Stimulated activated CD8-positive, alpha-beta memory T cell treated with anti-CD3 and anti-CD28 coated beads, Interleukin-2, amount 100 ng/mL, for 1 hour (primary cell): ENCODE data around the gene BOLL.
"Not testable (repeated sequence)": the region's sequence is repeated elsewhere in the genome, so short reads cannot be mapped to it uniquely, and the experiment has no call there.

ENCODE experiments used
- DNase-seq, 2 donors: peaks; one replicate each; pipeline ENCODE4 v3.0.0-alpha.2; 2020; ENCODE audit warnings: low read depth in 2 of 2

Gene BOLL, protein sequence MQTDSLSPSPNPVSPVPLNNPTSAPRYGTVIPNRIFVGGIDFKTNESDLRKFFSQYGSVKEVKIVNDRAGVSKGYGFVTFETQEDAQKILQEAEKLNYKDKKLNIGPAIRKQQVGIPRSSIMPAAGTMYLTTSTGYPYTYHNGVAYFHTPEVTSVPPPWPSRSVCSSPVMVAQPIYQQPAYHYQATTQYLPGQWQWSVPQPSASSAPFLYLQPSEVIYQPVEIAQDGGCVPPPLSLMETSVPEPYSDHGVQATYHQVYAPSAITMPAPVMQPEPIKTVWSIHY

DNA sequence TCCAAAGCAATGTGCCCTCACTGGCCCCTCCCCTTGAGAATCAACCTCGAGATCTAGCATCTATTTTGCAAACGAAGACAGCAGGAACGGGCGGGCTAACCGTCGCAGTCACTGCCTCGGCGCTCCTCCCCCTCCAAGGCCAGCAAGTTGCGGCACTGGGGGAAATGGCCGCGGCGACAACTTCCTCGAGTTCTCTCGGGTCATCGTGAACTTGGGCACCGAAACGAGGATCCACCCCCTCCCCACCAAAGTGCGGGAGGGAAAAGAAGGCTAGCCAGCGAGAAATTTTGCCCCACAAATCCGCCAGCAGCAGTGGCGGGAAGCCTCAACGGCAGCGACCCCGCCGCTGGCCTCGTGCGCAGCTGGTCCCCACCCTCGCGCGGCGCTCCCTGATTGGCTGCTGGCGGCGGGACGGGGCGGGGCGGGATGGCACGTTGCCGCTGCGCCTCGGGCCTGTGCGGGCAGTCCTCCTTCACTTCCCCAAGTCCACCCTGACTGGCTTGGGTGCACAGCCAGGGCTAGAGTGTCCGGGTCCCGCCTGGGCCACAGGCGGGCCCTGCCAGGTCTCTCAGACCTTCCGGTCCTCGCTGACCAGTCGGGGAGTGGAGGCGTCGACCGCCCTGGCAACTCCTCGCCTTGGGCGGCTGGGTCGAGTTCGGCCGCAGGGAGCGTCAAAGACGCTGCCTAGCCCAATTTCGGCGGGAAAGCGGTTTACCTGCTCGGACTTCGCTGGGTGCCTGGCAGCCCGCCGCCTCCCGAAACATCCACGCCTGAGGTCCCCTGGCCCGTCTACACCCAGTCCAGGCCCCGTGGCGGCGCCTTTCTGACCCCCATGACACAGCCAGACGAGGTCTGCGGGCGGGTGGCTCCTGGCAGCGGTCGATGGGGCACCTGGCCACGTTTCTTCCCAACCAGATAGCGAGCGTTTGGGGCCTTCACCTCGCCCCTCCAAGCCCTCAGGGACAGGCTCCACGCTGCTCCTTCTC lies at the start of gene BOLL:
Gene BOLL, minus strand, starts transcription at position 364 of the 986 bp plus-strand sequence. CDS start 3,469 bp downstream, outside the sequence.
- no peak for DNase-seq

DNA sequence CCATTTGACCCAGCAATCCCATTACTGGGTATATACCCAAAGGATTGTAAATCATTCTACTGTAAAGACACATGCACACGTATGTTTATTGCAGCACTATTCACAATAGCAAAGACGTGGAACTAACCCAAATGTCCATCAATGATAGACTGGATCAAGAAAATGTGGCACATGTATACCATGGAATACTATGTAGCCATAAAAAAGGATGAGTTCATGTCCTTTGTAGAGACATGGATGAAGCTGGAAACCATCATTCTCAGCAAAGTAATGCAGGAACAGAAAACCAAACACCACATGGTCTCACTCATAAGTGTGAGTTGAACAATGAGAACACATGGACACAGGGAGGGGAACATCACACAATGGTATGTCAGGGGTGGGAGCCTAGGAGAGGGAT lies 49.7 kb upstream of the BOLL start:
- DNase-seq: not testable (repeated sequence)

DNA sequence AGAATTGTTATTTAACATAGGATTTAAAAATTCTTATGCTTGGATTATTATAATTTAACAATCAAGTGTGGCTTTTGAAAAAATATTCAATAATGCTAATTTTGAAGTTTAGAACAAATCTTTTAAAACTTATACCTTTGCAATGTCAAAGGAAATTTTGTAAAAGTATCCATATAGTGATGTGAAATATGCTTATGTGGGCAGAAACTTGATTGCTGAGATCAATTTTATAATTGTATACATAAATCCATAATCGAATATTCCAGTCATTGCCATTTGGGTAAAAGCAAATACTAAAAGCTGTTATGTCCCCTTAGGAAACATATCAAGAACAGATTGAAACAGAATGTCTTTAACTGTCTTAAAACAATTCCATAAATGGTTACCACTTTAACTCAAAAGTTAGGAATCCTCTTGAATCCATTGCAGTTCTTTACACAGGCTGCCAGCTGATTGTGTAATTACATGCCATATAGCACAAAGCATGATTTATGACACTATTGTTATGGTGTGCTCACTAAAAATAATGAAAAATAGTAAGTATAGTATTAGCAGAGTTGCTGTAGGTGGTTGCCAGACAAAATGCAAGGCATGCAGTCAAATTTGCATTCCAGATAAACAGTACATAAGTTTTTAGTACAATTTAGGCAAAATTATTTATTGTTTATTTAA lies 43.5 kb upstream of the BOLL start:
- DNase-seq: no peak

DNA sequence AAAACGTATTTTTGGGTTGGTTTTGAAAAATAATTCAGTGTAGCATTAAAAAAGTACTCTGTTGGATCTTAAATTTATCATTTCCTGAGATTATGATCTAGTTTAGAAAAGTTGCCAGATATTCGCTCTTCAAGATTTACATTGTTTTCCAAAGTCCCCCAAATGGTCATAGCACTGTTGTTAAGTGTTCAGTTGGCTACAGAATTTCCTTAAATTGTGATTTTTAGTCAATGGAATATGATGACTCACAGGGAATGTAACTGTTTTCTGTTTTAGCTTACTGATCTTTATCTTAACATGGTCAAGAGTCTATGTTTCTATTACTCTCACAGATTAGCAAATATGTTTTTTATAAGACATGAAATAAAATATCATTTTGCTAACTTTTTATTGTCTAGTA lies 42.5 kb upstream of the BOLL start:
- DNase-seq: no peak

DNA sequence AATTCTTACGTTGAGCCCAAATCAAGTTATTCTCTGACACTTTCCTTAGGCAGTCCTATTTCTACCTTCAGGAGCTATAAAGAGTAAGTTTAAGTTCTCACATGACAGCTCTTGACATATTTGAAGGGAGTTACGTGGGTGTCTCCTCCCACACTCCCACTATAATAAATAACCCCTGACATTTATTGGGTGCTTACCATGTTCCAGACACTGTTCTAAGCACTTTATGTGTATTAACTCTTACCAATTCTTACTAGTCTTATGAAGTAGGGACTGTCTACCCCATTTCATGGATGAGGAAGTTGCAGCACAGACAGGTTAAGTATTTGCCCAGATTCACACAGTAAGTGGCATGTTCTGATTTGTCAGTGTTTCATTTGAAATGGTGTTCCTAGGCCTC lies 37.2 kb upstream of the BOLL start:
- DNase-seq: no peak

DNA sequence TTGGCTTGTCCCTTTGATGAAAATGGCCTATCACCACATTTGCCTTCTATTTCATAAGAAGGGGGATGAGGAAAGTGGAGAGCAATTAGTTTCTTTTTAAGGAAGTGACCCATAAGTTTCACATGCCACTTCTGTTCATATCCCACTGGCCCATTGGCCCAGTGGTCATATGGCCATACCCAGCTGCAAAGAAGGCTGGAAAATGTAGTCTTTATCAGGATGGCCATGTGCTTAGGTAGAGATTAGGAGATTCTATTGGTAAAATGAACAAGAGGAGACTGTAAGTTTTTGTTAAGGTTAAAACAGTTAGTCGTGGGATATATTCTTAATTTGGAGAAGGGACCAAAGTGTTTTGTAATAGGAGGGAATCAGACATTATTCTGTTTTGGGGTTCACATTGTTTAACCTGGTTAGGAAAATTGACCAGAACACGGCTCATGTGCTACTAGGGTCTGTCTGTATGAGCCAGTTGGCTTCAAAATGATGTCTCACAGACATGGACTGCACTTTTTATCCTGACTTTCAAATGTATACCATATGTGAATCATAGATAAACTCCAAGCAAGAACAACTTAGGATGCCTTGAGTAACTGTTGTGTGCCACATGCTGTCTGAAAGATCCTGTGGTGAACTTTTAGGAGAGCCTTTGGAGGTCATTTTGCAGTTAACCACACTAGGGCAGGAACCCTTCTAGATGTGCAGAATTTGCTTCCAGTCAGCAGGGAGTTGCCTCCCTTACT lies 36.6 kb upstream of the BOLL start:
- DNase-seq: no peak

DNA sequence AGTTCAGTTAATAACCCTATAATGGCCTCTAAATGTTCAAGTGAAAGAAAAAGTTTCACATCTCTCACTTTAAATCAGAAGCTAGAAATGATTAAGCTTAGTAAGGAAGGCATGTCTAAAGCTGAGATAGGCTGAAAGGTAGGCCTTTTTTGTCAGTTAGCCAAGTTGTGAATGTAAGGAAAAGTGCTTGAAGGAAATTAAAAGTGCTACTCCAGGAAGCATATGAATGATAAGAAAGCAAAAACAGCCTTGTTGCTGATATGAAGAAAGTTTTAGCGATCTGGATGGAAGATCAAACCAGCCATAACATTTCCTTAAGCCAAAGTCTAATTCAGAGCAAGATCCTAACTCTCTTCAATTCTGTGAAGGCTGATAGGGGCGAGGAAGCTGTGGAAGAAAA lies 29.4 kb upstream of the BOLL start:
- no peak for DNase-seq

DNA sequence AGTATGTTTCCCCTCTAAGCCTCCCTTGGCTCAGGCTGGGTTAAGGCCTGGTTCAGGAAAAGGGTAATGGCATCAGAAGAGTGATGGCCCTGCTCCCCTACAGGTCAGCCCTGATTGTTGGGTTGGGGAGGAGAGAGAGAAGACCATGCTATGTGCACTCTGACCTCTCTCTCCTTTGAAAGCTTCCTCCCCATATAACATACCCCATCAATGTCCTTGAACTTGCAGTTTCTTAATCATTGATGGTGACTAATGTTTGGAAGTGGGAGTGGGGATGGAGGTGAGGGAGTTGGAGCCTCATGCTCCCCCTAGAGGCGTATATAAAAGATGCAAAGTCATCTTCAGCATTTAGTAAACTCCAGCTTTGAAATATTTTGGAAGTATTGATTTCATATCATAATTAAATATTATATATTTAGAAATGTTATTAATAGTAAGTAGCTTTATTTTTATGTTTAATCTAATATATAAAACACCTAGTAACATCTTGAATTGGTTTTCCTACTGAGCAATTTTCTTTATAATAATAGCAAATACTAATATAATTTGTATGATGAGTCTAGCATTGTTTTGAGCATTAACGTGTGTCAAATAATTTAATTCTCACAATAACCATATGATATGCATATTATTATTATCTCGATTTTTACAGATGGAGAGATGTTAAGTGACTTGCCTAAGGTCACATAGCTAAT lies 28.1 kb upstream of the BOLL start:
- no peak for DNase-seq

DNA sequence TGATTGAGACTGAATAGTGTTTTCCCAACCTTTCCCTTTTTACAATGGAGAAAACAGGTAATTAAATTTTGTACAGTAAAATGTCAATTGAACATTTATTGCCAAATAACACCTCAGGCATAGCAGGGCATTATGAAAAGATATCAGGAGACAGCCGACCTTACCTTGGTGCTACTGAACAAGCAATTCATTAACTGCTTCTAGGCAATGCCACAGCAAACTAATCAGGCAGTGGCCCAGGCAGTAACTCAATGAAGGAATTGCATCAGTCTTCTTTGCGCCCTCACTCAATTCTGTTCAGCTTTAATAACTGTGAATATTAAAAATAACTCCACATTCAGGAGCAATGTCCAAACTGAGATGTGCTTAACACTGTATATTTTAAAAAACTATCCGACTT lies 25.4 kb upstream of the BOLL start:
- no peak for DNase-seq

DNA sequence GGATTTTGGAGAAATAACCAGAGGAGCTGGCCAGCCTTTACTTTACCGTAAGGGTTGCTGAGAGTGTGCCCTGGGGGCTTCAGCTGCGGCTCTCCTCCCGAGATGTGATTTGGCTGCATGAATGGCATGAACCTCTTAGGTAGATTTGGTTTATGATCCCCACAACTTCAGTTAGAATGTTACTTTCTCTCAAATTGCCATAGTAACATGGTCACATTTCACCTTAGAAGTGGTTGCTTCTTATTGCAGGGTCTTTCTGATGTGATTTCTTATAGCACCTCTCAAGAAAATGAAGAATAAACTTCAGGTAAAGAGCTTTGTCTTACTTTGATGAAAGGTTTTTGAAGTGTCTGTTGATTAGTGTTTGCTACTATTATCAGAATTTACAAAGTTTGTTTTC lies 24.9 kb upstream of the BOLL start:
- DNase-seq: no peak

DNA sequence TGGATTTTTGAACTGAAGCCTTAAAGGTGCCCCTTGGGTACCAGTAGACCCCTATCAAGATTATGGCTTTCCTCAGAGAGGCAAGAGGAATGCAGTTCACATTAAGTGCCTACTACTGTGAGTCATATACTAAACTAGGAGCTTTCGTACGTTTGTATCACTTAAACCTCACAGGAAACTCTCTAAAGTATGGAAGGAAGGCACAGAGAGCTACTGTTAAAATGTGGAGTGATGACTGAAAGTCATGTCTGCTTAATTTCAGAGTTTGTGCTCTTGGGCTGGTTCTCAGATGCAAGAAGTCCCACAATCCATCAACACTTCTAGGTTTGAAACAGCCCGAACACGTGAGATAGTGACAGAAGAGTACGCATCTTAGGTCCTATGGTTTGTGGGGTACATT lies 23.9 kb upstream of the BOLL start:
- no peak for DNase-seq

DNA sequence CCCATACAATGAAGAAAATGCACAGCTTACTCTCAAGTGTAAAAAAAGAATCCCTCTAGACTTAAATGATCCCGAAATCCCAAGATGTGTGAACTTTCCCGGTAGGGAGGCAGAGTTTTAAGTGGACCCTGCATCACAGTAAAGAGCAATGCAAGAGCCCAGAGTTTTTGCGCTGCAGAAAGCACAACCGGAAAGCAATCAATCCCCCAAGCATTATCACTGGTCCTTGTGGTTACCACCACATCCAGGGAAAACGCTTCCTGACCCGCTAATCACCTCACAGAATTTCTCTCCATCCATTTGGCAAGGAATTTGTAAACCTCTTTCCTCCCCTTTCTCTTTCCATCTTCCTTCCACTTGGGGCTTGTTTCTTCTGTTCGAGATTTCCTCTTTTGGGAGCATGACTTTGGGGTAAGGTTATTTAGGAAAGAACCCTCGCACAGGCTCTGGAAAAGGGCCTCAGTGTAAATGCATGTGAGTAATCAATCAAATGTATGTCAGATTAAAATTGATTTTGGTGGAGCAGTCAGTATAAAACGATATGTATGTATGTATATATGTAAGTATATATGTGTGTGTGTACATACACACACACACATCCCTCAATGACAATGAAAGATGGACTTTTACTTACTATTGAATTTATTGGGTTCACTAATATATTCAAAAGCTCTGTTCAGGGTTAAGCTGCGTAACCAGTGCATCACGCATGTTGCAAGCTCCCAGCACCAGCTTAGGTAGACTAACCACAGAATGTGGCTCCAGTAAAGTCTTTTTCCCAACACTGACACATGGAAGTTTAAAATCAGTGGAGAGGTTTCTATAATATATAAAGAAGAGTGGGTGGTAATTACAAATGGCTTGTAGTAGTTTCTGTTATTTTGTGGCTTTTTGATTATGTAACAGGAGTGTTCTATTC lies 20.9 kb upstream of the BOLL start:
- DNase-seq: no peak

DNA sequence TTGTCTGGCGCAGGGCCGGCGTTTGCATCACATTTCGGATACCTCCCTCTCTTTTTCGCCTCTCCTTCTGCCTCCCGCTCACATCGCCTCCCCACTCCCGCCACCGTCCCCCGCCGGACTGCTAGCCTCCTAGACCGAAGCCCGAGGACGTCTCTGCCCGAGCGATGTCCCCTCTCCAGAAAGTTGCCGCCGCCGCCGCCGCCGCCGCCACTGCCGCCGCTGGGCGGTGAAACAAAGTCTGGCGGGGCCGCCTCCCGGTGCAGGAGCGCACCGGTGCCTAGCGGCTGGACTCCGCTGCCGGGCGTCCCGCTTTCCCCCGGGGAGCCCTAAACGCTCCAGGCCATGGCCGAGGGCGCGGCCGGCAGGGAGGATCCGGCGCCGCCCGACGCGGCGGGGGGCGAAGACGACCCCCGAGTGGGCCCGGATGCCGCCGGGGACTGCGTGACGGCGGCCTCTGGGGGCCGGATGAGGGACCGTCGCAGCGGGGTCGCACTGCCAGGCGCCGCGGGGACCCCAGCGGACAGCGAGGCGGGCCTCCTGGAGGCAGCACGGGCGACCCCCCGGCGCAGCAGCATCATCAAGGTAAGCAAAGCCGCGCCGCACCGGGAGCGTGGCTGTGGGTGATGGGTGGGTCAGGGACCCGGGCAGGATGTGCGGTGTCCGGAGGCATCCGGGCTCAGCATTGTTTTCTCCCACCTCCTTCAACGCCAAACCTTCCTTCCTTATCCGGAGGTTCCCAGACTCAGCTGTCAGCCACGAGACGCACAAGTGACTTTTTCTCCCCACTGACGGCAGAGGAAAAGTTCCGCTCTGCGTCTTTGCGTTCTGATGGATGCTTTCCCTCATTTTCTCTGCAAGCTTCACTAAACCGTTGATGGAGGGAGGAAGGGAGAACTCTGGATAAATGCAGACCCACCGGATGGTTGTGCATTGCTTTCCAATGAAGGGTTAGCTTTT lies 19.9 kb upstream of the BOLL start:
- DNase-seq: no peak

DNA sequence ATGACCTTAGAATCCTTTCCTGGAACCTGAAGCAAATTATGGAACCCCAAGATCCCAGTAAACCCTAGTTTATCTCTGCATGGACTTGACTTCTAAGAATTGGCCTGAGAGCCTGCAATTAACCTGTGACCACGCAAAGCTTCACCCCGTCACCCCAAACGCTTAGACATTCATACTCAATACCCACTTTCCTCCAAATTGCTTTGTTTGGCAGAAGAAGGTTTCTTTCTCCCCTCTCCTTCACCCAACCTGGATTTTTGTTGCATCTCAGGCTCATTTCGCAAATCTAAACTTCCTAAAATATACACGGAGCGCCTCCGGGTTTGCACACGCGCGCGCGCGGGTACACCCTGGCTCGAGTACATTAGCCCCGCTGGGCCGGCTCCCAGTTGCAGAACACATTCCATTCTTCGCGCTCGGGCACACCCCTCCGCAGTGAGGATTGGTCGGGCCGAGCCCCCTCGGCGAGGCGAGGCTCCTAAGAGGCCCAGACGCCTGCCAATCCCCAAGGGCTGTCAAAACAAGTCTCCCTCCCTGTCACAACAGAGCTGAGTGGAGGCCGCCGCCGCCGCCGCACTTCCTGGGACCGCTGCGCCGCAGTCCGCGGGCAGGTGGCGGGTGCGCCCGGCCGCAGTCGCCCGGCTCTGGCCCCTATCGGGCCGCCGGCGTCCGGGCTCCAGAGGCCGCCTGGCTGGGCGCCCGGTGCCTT lies 19.1 kb upstream of the BOLL start, which contains the start of gene PLCL1:
Gene PLCL1, plus strand, starts transcription at position 545 of the 709 bp plus-strand sequence.
- peak; percentile 63 to 81 for DNase-seq

DNA sequence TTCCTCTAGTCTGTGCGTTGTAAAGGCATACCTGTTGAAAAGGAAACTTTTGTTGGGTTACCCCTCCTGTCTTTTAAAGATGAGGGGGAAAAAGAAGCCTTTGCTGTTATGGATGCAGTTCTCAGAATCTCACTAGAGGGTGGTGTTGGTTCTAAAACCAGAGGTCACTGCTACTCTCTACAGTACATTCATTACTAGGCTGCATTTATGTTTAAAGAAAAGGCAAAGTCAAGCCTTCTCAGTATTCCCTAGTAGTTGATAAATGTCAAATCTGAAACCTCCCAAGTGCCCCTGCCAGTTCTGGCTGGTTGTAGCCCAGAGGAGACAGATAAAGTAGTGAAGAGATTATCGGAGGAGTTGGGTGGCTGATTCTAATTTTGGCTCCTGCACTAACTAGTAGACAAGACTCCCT lies 17.9 kb upstream of the BOLL start:
- DNase-seq: no peak

DNA sequence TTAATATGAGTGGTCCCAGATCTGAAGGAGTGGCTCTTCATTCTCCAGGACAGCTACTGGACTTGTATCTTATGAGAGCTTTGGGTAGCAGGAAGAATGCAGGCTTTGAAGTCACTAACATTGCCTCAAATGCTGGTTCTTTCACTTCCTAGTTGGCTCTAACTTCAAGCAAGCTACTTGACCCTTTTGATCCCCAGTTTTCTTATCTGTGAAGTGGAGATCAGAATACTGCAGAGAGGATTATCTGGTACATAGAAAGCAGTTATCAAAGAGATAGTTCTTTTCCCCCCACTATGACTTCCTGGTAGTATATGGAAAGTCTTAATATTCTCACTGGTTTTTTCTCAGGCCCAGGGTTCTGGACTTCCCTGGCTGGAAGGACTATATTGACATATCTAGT lies 15.9 kb upstream of the BOLL start:
- DNase-seq: no peak

DNA sequence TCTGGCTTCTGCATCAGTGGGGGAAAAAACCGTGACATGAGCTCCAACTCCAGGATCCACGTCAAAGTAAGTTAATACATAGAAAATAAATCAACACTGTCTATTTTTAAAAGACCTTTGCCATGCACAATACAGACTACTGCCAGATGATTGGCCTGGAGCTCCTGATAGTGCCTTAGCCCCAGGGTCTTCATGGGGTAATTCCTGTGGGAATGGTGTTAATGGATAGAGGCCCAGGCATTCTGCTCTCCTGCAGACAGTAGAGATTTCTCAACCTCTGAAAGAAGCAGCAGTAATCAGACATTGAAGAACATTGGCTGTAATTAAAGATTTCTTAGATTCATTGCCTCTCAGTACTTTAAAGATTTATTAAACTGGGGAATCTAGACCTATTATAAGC lies 15.0 kb upstream of the BOLL start:
- DNase-seq: no peak

DNA sequence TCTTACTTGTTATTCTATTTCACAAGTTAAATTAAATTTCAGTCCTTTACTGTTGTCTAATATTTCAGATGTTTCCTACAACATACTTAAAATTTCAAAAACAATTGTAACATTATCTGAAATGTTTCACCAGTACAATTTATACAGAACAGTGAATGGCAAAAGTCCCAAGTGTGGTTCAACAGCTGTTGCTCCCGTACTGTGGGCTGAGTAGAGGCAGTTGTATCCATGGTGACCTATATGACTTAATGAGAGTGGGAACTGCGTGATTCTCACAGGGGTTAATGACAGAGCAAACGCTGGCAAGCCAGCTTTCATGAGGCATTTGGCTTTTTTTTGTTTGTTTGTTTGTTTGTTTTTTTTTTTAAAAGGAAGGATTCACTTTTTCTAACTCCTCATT lies 13.9 kb upstream of the BOLL start:
- DNase-seq: no peak
